IMR-90 (cell line): Measurements from ENCODE around the gene RASSF7.

Experiments used
- CTCF ChIP-seq: conservative IDR thresholded peaks from 2 replicates; pipeline ENCODE4 v1.5.1; 2012; ENCODE audit warnings: mild to moderate bottlenecking, low read depth, low read length, improper control_type of control experiment
- NFE2L2 ChIP-seq: fragments of 150-350 bp; IDR thresholded peaks from 2 replicates; pipeline ENCODE4 v1.6.1; 2016; ENCODE audit warnings: low read depth, mild to moderate bottlenecking, low read length
- POLR2A ChIP-seq: IDR thresholded peaks from 2 replicates; pipeline ENCODE4 v1.6.1; 2012; ENCODE audit warnings: mild to moderate bottlenecking, low read depth, low read length
- RAD21 ChIP-seq: IDR thresholded peaks from 2 replicates; pipeline ENCODE4 v1.6.1; 2012; ENCODE audit warnings: low read length, improper control_type of control experiment

DNA sequence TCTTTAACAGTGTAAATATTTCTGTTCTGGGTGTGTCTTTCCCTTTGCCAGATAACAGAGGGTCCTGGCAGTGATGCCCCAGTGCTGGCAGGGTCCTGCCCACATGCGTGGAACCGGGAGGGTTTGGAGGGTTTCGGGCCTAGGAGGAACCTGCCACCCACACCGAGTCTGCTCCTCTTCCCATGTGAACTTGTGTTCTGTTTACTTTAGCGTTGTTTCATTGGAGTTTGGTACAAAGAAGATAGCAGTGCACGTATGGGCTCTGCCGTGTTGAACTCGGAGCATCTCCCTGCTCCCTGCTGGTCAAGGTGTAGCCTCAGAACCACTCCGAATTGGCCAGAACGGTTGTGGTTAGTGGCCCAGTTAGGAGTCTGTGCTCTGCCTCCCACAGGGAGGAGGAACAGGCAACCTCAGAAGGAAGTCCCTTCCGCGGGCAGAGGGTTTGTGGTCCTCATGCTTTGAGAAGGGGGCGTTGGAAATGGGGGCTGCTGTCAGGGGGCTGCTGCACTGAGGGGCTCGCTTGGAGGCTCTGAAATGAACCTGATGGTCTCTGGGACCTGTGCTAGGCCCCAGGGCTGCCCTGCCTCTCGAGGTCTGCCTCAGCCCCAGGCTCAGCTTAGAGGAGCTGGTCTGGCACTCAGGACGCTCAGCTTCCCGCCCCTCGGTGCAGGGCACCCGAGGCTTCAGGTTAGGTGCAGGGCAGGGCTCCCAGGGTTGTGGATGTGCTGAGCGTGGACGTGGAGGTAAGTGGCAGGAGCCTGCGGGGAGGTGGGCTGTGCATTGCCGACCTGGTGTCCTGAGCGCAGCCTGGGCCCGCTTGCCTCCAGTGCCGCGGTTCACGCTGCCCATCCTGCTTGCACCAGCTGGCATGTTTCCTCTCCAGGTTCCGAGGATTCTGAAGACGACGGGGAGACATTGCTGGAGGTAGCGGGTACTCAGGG lies 25.9 kb downstream of the RASSF7 start:
- no peak for TF ChIP-seq CTCF
- TF ChIP-seq RAD21: no peak
- TF ChIP-seq NFE2L2: no peak
- TF ChIP-seq POLR2A: no peak
